A549 (cell line): ENCODE measurements around the gene CDK4. TPM values are rescaled to one million over a fixed set of nuclear protein-coding genes. Genes with fewer than 3 reads are reported as not detected.

Experiments used
- ATAC-seq, 2 experiments: fragments of 200-7000 bp in 1 of 2; fragments of >200 bp in 1 of 2; cut with Nextera tagmentation in 1 of 2; cut with Tn5 transposase in 1 of 2; 3 replicates each; pipeline versions ENCODE4 v1.8.0 to v1.9.1; 2018 to 2020; ENCODE audit warnings: mild to moderate bottlenecking in 1 of 2, moderate library complexity in 1 of 2
- CTCF ChIA-PET: fragments of 300-600 bp; sonication (Branson Sonifier 250); formaldehyde crosslinking; extraction: SDS; loops from one replicate; lab custom pipeline; 2021; ENCODE audit warnings: antibody characterized with exemption, inconsistent platforms; lab: Yijun Ruan, JAX
- POLR2A ChIA-PET: fragments of 350-600 bp; formaldehyde crosslinking; extraction: SDS; loops from one replicate; lab custom pipeline; 2021; ENCODE audit warnings: antibody characterized with exemption, inconsistent platforms; lab: Yijun Ruan, JAX
- DNase-seq, 2 experiments: peaks; one replicate each; pipeline versions ENCODE4 v3.0.0 to v3.0.0-alpha.2; 2011 to 2016; ENCODE audit warnings: low read depth in 1 of 2, low spot score in 1 of 2
- FAIRE-seq: peaks from 2 replicates; lab custom pipeline; 2011; peaks lifted over from hg19 to GRCh38; lab: Jason Lieb, UNC
- H3K27ac ChIP-seq, 2 experiments: fragments of >200 bp; sonication (Bioruptor Twin); formaldehyde crosslinking; 3 replicates each; pipeline ENCODE4 v1.5.1; 2016 to 2017
- H3K4me1 ChIP-seq: fragments of >200 bp; sonication (Bioruptor Twin); formaldehyde crosslinking; 3 replicates; pipeline ENCODE4 v1.6.1; 2016
- H3K4me2 ChIP-seq: fragments of >200 bp; sonication (Bioruptor Twin); formaldehyde crosslinking; 3 replicates; pipeline ENCODE4 v1.6.1; 2016
- H3K4me3 ChIP-seq: fragments of >200 bp; sonication (Bioruptor Twin); formaldehyde crosslinking; 3 replicates; pipeline ENCODE4 v1.5.1; 2016
- H3K9me3 ChIP-seq: fragments of >200 bp; sonication (Bioruptor Twin); formaldehyde crosslinking; 3 replicates; pipeline ENCODE4 v1.6.1; 2016
- ATOH8 ChIP-seq: fragments of 250-450 bp; sonication (Bioruptor Pico); IDR thresholded peaks from 2 replicates; pipeline ENCODE4 v1.5.0; 2020; ENCODE audit warnings: low read depth, mild to moderate bottlenecking, moderate library complexity
- BCL3 ChIP-seq: fragments of >200 bp; sonication (Bioruptor Twin); formaldehyde crosslinking; IDR thresholded peaks from 3 replicates; pipeline ENCODE4 v1.6.1; 2016
- CEBPB ChIP-seq, 2 experiments: fragments of >200 bp in 1 of 2; sonication (Bioruptor Twin) in 1 of 2; formaldehyde crosslinking in 1 of 2; IDR thresholded peaks; 2 replicates each; pipeline ENCODE4 v1.6.1; 2012 to 2016
- E2F6 ChIP-seq: IDR thresholded peaks from 2 replicates; pipeline ENCODE4 v1.6.1; 2012; ENCODE audit warnings: low read depth, borderline replicate concordance
- EHF ChIP-seq: fragments of 250-450 bp; sonication (Bioruptor Pico); IDR thresholded peaks from 2 replicates; pipeline ENCODE4 v1.5.0; 2020; ENCODE audit warnings: mild to moderate bottlenecking
- EP300 ChIP-seq, 2 experiments: fragments of >200 bp; sonication (Bioruptor Twin); formaldehyde crosslinking; IDR thresholded peaks; 2 replicates in 1 of 2; 3 replicates in 1 of 2; pipeline ENCODE4 v1.6.1; 2016 to 2017
- ESRRA ChIP-seq: fragments of 150-350 bp; IDR thresholded peaks from 2 replicates; pipeline ENCODE4 v1.6.1; 2014; ENCODE audit warnings: mild to moderate bottlenecking, low read length, borderline replicate concordance
- GATA3 ChIP-seq: IDR thresholded peaks from 2 replicates; pipeline ENCODE4 v1.6.1; 2012; ENCODE audit warnings: borderline replicate concordance
- HEYL ChIP-seq: fragments of 250-450 bp; sonication (Bioruptor Pico); IDR thresholded peaks from 2 replicates; pipeline ENCODE4 v1.8.0; 2021; ENCODE audit warnings: mild to moderate bottlenecking, moderate library complexity
- HMGXB4 ChIP-seq: fragments of 250-450 bp; sonication (Bioruptor Pico); IDR thresholded peaks from 2 replicates; pipeline ENCODE4 v1.5.0; 2021; ENCODE audit warnings: mild to moderate bottlenecking, moderate library complexity, borderline replicate concordance
- HOXA7 ChIP-seq: fragments of 250-450 bp; sonication (Bioruptor Pico); IDR thresholded peaks from 2 replicates; pipeline ENCODE4 v1.5.0; 2020; ENCODE audit warnings: mild to moderate bottlenecking, moderate library complexity
- JUN ChIP-seq, 2 experiments: fragments of >200 bp; sonication (Bioruptor Twin); formaldehyde crosslinking; IDR thresholded peaks; 2 replicates in 1 of 2; 3 replicates in 1 of 2; pipeline ENCODE4 v1.6.1; 2016 to 2017
- KDM1A ChIP-seq: fragments of 200-600 bp; sonication (generic); IDR thresholded peaks from 2 replicates; pipeline ENCODE4 v1.6.1; 2016; ENCODE audit warnings: low read depth, mild to moderate bottlenecking
- MAFK ChIP-seq: fragments of 450-650 bp; IDR thresholded peaks from 2 replicates; pipeline ENCODE4 v1.6.1; 2014; ENCODE audit not compliant: partially characterized antibody
- NFE2L2 ChIP-seq: fragments of 150-350 bp; conservative IDR thresholded peaks from 2 replicates; pipeline ENCODE4 v1.6.1; 2014; ENCODE audit warnings: low read length
- NPAS2 ChIP-seq: fragments of 250-450 bp; sonication (Bioruptor Pico); IDR thresholded peaks from 2 replicates; pipeline ENCODE4 v1.8.0; 2022; ENCODE audit warnings: mild to moderate bottlenecking, moderate library complexity, borderline replicate concordance
- NR3C1 ChIP-seq: fragments of >200 bp; sonication (Bioruptor Twin); formaldehyde crosslinking; IDR thresholded peaks from 3 replicates; pipeline ENCODE4 v1.6.1; 2017
- PHF8 ChIP-seq: fragments of 200-600 bp; sonication (generic); IDR thresholded peaks from 2 replicates; pipeline ENCODE4 v1.6.1; 2016; ENCODE audit warnings: low read depth, mild to moderate bottlenecking, antibody characterized with exemption, moderate library complexity, borderline replicate concordance
- POLR2A ChIP-seq: IDR thresholded peaks from 2 replicates; pipeline ENCODE4 v1.6.1; 2012; ENCODE audit warnings: mild to moderate bottlenecking, low read length
- POLR2AphosphoS2 ChIP-seq: conservative IDR thresholded peaks from 2 replicates; pipeline ENCODE4 v1.6.1; 2012; ENCODE audit warnings: low read length, improper control_type of control experiment, inconsistent platforms
- TFCP2L1 ChIP-seq: fragments of 250-450 bp; sonication (Bioruptor Pico); IDR thresholded peaks from 2 replicates; pipeline ENCODE4 v1.5.0; 2021; ENCODE audit warnings: mild to moderate bottlenecking
- TP53 ChIP-seq: fragments of 250-450 bp; sonication (Bioruptor Pico); IDR thresholded peaks from 2 replicates; pipeline ENCODE4 v1.5.0; 2021; ENCODE audit warnings: mild to moderate bottlenecking, moderate library complexity
- ZNF302 ChIP-seq: fragments of 250-450 bp; sonication (Bioruptor Pico); IDR thresholded peaks from 2 replicates; pipeline ENCODE4 v1.9.0; 2021; ENCODE audit warnings: inconsistent platforms, mild to moderate bottlenecking, moderate library complexity
- WGBS: methylation state at CpG from one replicate; pipeline ENCODE4 v1.1.6; 2017; ENCODE audit errors: missing lambda C conversion rate; 5-methylcytosine and 5-hydroxymethylcytosine counted together
- polyA plus RNA-seq, 4 experiments: library from polyadenylated mRNA; depleted of rRNA in 3 of 4; stranded (reverse); fragments of >200 nt; fragmentation: RNase III in 1 of 4; extraction: RNeasy Plus Mini Kit Qiagen cat#74134 plus additional on column Dnase treatment in 1 of 4; gene quantifications; 2 replicates in 3 of 4; 3 replicates in 1 of 4; pipeline ENCODE4 v1.2.3, GENCODE V29; 2011 to 2017

Gene CDK4
- polyA plus RNA-seq, 2 of the 4 experiments (the other 2 are of a cell fraction), result 226 to 255 TPM

- DNase-seq (no peak), ATAC-seq (no peak), FAIRE-seq (no peak)
- H3K27ac ChIP-seq, result no peak overlapping the region
- H3K9me3 ChIP-seq, result no peaks in the 10 kb centered on the region
- TF ChIP-seq PHF8 (no peak), NR3C1 (no peak), TP53 (no peak), MAFK (no peak), JUN (IDR thresholded peaks at IDR 0.05) (no peak), ATOH8 (CRISPR knock-in tag) (no peak), BCL3 (no peak), HEYL (CRISPR knock-in tag) (no peak), EHF (no peak), E2F6 (no peak), GATA3 (no peak)
- no peak overlapping the region for H3K4me3 ChIP-seq
- 87% methylated on average over 3 of the region's 3 CpGs for WGBS
- ChIA-PET POLR2A (no interaction called here), CTCF (interaction anchor here (0.5 to 2.6 kb wide), 7 partner anchors 10 to 164 kb away, joined by 3 to 16 read pairs (median 4); partner anchors contain the start of gene OS9)
- no peak overlapping the region for H3K4me2 ChIP-seq
- H3K4me1 ChIP-seq, result no peaks in the 10 kb centered on the region
These were observed 39.4 kb downstream of the CDK4 start for GRCh38 chr12:57712701-57713100.

GRCh38 chr12:57708296-57708695, 43.8 kb downstream of the CDK4 start:
- H3K4me2 ChIP-seq, result no peak overlapping the region
- no peak overlapping the region for H3K27ac ChIP-seq
- CTCF ChIA-PET, result interaction anchor here (4.7 kb wide), 1 partner anchor 18 kb away, joined by 26 read pairs; no protein-coding TSS in a partner anchor
- no peak overlapping the region for H3K4me3 ChIP-seq
- peaks cover 6% of the 10 kb centered on the region; the same call in 1 of the 3 replicates for H3K9me3 ChIP-seq
- FAIRE-seq (no peak), DNase-seq (no peak), ATAC-seq (no peak)
- POLR2A ChIA-PET, result no interaction called here
- H3K4me1 ChIP-seq, result no peaks in the 10 kb centered on the region
- no peak for TF ChIP-seq NR3C1
- TF ChIP-seq POLR2A, result no peak
- TF ChIP-seq EP300 (IDR thresholded peaks at IDR 0.05), result no peak
- no peak for TF ChIP-seq NPAS2 (CRISPR knock-in tag)
- no peak for TF ChIP-seq EHF
- TF ChIP-seq KDM1A, result no peak
- no peak for TF ChIP-seq HOXA7 (CRISPR knock-in tag)
- no peak for TF ChIP-seq TFCP2L1 (CRISPR knock-in tag)
- no peak for TF ChIP-seq CEBPB (IDR thresholded peaks at IDR 0.05)
- TF ChIP-seq ZNF302 (CRISPR knock-in tag), result no peak
- no peak for TF ChIP-seq HMGXB4 (CRISPR knock-in tag)
- no peak for TF ChIP-seq POLR2AphosphoS2
- TF ChIP-seq ESRRA, result no peak
- TF ChIP-seq NFE2L2, result no peak
- WGBS, result 93% methylated on average over 2 of the region's 2 CpGs
